Endothelial cell of umbilical vein (primary cell): ENCODE results near the gene ZDHHC20. TPM values are rescaled to one million over a fixed set of nuclear protein-coding genes. Genes with fewer than 3 reads are reported as not detected.

ENCODE experiments used
- BruUV-seq: library from RNA; stranded (reverse); fragments of 400-500 nt; replicated peaks from 2 replicates; lab custom pipeline; 2021; lab: Mats Ljungman, UMichigan
- CTCF ChIA-PET: fragments of 300-600, 350-600 bp; sonication (Branson Sonifier 250); formaldehyde crosslinking; loops from one replicate; lab custom pipeline; 2021; ENCODE audit warnings: antibody characterized with exemption, inconsistent platforms; lab: Charles Lee
- POLR2A ChIA-PET: fragments of 300-600, 350-600 bp; sonication (Branson Sonifier 250); formaldehyde crosslinking; loops from one replicate; lab custom pipeline; 2021; ENCODE audit warnings: antibody characterized with exemption, inconsistent platforms; lab: Charles Lee
- DNase-seq: peaks from one replicate; pipeline ENCODE4 v3.0.0-alpha.2; 2011; ENCODE audit warnings: low read depth, low spot score
- FAIRE-seq: peaks from 2 replicates; lab custom pipeline; 2011; peaks lifted over from hg19 to GRCh38; lab: Jason Lieb, UNC
- H2AFZ ChIP-seq: 2 replicates; pipeline ENCODE4 v1.6.0; 2012; ENCODE audit warnings: low read depth, low read length, control low read depth, inconsistent platforms
- H3K27ac ChIP-seq: 2 replicates; pipeline ENCODE4 v1.5.1; 2011; ENCODE audit warnings: low read depth, mild to moderate bottlenecking, control low read depth, low read length, moderate library complexity; ENCODE audit not compliant: insufficient read depth
- H3K27me3 ChIP-seq, 2 experiments: 2 replicates each; pipeline versions ENCODE4 v1.6.0 to v1.6.1; 2011; ENCODE audit warnings: low read length in 2 of 2, mixed read lengths in 1 of 2; ENCODE audit not compliant: control insufficient read depth in 2 of 2, insufficient read depth in 2 of 2
- H3K36me3 ChIP-seq, 2 experiments: 2 replicates in 1 of 2; 3 replicates in 1 of 2; pipeline ENCODE4 v1.5.1; 2011; ENCODE audit warnings: low read length in 2 of 2, mild to moderate bottlenecking in 1 of 2, moderate library complexity in 1 of 2; ENCODE audit not compliant: control insufficient read depth in 2 of 2, insufficient read depth in 2 of 2; ENCODE audit errors: extremely low read depth in 1 of 2
- H3K4me1 ChIP-seq: 3 replicates; pipeline ENCODE4 v1.5.1; 2011; ENCODE audit warnings: mild to moderate bottlenecking, low read length; ENCODE audit not compliant: control insufficient read depth, insufficient read depth; ENCODE audit errors: extremely low read depth
- H3K4me2 ChIP-seq: 2 replicates; pipeline ENCODE4 v1.6.1; 2011; ENCODE audit warnings: low read length, control low read depth, mixed read lengths; ENCODE audit not compliant: insufficient read depth
- H3K4me3 ChIP-seq, 3 experiments: fragments of 200-600 bp in 1 of 3; sonication (generic), shearing (Covaris generic) in 1 of 3; replicated peaks in 1 of 3; 2 replicates each; pipeline ENCODE4 v1.5.1; 2011 to 2016; ENCODE audit warnings: control low read depth in 3 of 3, low read length in 3 of 3, mild to moderate bottlenecking in 2 of 3, inconsistent platforms in 1 of 3, low read depth in 1 of 3, moderate library complexity in 1 of 3; ENCODE audit not compliant: insufficient read depth in 1 of 3
- H3K79me2 ChIP-seq: 2 replicates; pipeline ENCODE4 v1.6.0; 2012; ENCODE audit warnings: low read length, inconsistent platforms; ENCODE audit not compliant: control insufficient read depth, insufficient read depth
- H3K9ac ChIP-seq: replicated peaks from 2 replicates; pipeline ENCODE3; 2011; ENCODE audit warnings: low read length, control low read depth; ENCODE audit not compliant: insufficient read depth; ENCODE audit errors: extremely low read depth
- H3K9me1 ChIP-seq: replicated peaks from 3 replicates; pipeline ENCODE4 v1.6.0; 2011; ENCODE audit warnings: mild to moderate bottlenecking, low read length; ENCODE audit not compliant: control insufficient read depth, insufficient read depth; ENCODE audit errors: extremely low read depth
- H3K9me3 ChIP-seq: replicated peaks from 2 replicates; pipeline ENCODE4 v1.5.1; 2012; ENCODE audit warnings: low read length, inconsistent platforms; ENCODE audit not compliant: control insufficient read depth, insufficient read depth
- H4K20me1 ChIP-seq: replicated peaks from 2 replicates; pipeline ENCODE3; 2011; ENCODE audit warnings: mild to moderate bottlenecking, low read length; ENCODE audit not compliant: control insufficient read depth, insufficient read depth; ENCODE audit errors: extremely low read depth
- EZH2 ChIP-seq: IDR thresholded peaks from 2 replicates; pipeline ENCODE4 v1.6.1; 2012; ENCODE audit warnings: borderline replicate concordance, low read depth, mild to moderate bottlenecking, moderate library complexity, low read length, inconsistent platforms; ENCODE audit not compliant: severe bottlenecking
- FOS ChIP-seq: IDR thresholded peaks from 2 replicates; pipeline ENCODE4 v1.6.1; 2011; ENCODE audit warnings: mild to moderate bottlenecking, low read length, moderate library complexity, borderline replicate concordance; ENCODE audit not compliant: insufficient read depth
- GATA2 ChIP-seq: IDR thresholded peaks from 2 replicates; pipeline ENCODE4 v1.7.0; 2011; ENCODE audit warnings: low read depth, mild to moderate bottlenecking, moderate library complexity, mixed read lengths, low read length; ENCODE audit not compliant: insufficient read length, insufficient read depth
- JUN ChIP-seq: IDR thresholded peaks from 2 replicates; pipeline ENCODE4 v1.6.1; 2011; ENCODE audit warnings: borderline replicate concordance, low read depth; ENCODE audit not compliant: insufficient read length, insufficient read depth
- MAX ChIP-seq: IDR thresholded peaks from 2 replicates; pipeline ENCODE4 v1.6.1; 2011; ENCODE audit not compliant: insufficient read depth, insufficient read length
- MYC ChIP-seq: IDR thresholded peaks from one replicate; pipeline ENCODE4 v1.6.1; 2011; ENCODE audit warnings: mild to moderate bottlenecking, low read depth, low read length
- POLR2A ChIP-seq: IDR thresholded peaks from 2 replicates; pipeline ENCODE4 v1.6.1; 2012; ENCODE audit warnings: low read depth, mild to moderate bottlenecking, control low read depth, low read length
- POLR2AphosphoS5 ChIP-seq: IDR thresholded peaks from 2 replicates; pipeline ENCODE4 v1.6.1; 2012; ENCODE audit warnings: low read depth, mild to moderate bottlenecking, control low read depth, low read length, moderate library complexity; ENCODE audit not compliant: insufficient read depth
- dilution Hi-C: fragments of 300-500 bp; cut with MboI; formaldehyde crosslinking; loops from one replicate; pipeline ENCODE4 v1.15.0; 2019; ENCODE audit warnings: low sequenced_read_pairs; ENCODE audit not compliant: extremely low pct_ligation_motif_present
- intact Hi-C: fragments of 100-400 bp; cut with micrococcal nuclease; formaldehyde crosslinking; loops from one replicate; pipeline ENCODE4 v1.10.0; 2022
- polyA plus RNA-seq, 4 experiments: library from polyadenylated mRNA; depleted of rRNA in 3 of 4; stranded (reverse) in 3 of 4; unstranded in 1 of 4; fragments of >200 nt; gene quantifications; 2 replicates each; pipeline versions ENCODE4 v1.2.1 to v1.2.3, GENCODE V29; 2011 to 2012; ENCODE audit warnings: missing spikeins in 1 of 4
- total RNA-seq: library from RNA; stranded (reverse); gene quantifications from 2 replicates; pipeline ENCODE4 v1.2.3, GENCODE V29; 2021
- TF ChIP-seq, protein P1 (sequence below), 2 donors: IDR thresholded peaks; 1 replicate in 1 of 2; 2 replicates in 1 of 2; pipeline ENCODE4 v1.5.1; 2011; ENCODE audit warnings: low read length in 2 of 2, mild to moderate bottlenecking in 2 of 2, moderate library complexity in 2 of 2, control low read depth in 1 of 2, inconsistent platforms in 1 of 2, low read depth in 1 of 2; ENCODE audit not compliant: insufficient read depth in 1 of 2; ENCODE audit errors: extremely low read depth in 1 of 2

The ZDHHC20 gene
- total and polyA plus RNA-seq, 2 donors (not counting 3 experiments of a cell fraction or from before 2014, with no cell fraction given) = 22.1 to 59.4 TPM

- Histone ChIP-seq H2AFZ (no peak overlapping the region), H3K9ac (no peak overlapping the region), H3K27ac (no peak overlapping the region), H3K4me2 (no peak overlapping the region), H3K9me1 (no peaks in the 10 kb centered on the region), H3K36me3 (no peaks in the 10 kb centered on the region), H3K79me2 (no peaks in the 10 kb centered on the region), H3K9me3 (no peaks in the 10 kb centered on the region), H3K27me3 (no peaks in the 10 kb centered on the region), H3K4me3 (no peak overlapping the region), H4K20me1 (no peaks in the 10 kb centered on the region), H3K4me1 (no peaks in the 10 kb centered on the region)
- no peak for FAIRE-seq
- no peak for DNase-seq
- POLR2A ChIA-PET = no interaction called here
- no peak for TF ChIP-seq EZH2
- no peak for TF ChIP-seq MAX
- TF ChIP-seq JUN = no peak
- TF ChIP-seq GATA2 = no peak
- TF ChIP-seq POLR2AphosphoS5 = no peak
- TF ChIP-seq, protein P1, sequence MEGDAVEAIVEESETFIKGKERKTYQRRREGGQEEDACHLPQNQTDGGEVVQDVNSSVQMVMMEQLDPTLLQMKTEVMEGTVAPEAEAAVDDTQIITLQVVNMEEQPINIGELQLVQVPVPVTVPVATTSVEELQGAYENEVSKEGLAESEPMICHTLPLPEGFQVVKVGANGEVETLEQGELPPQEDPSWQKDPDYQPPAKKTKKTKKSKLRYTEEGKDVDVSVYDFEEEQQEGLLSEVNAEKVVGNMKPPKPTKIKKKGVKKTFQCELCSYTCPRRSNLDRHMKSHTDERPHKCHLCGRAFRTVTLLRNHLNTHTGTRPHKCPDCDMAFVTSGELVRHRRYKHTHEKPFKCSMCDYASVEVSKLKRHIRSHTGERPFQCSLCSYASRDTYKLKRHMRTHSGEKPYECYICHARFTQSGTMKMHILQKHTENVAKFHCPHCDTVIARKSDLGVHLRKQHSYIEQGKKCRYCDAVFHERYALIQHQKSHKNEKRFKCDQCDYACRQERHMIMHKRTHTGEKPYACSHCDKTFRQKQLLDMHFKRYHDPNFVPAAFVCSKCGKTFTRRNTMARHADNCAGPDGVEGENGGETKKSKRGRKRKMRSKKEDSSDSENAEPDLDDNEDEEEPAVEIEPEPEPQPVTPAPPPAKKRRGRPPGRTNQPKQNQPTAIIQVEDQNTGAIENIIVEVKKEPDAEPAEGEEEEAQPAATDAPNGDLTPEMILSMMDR (IDR thresholded peaks at IDR 0.05; ENCODE audit: extremely low read depth in 1 of 2, insufficient read depth in 1 of 2, low read depth in 1 of 2, low read length in 2 of 2) = no peak
- no peak for TF ChIP-seq POLR2A
- TF ChIP-seq FOS = no peak
- no peak for TF ChIP-seq MYC
- CTCF ChIA-PET = no interaction called here
- dilution Hi-C loops = no loop called here
- intact Hi-C loops = no loop called here
- BruUV-seq = no TSS peak
Measured at GRCh38 chr13:21362741-21363140, 96.4 kb downstream of the ZDHHC20 start.
